CD4-positive, alpha-beta T cell treated with Interleukin-15 for 1 hour (primary cell): ENCODE measurements around the gene SUN5.
"Not testable (repeated sequence)": the region's sequence is repeated elsewhere in the genome, so short reads cannot be mapped to it uniquely, and the experiment has no call there.

ENCODE experiments used
- DNase-seq: peaks from one replicate; pipeline ENCODE4 v3.0.0-alpha.2; 2020

The SUN5 gene, protein sequence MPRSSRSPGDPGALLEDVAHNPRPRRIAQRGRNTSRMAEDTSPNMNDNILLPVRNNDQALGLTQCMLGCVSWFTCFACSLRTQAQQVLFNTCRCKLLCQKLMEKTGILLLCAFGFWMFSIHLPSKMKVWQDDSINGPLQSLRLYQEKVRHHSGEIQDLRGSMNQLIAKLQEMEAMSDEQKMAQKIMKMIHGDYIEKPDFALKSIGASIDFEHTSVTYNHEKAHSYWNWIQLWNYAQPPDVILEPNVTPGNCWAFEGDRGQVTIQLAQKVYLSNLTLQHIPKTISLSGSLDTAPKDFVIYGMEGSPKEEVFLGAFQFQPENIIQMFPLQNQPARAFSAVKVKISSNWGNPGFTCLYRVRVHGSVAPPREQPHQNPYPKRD

DNA sequence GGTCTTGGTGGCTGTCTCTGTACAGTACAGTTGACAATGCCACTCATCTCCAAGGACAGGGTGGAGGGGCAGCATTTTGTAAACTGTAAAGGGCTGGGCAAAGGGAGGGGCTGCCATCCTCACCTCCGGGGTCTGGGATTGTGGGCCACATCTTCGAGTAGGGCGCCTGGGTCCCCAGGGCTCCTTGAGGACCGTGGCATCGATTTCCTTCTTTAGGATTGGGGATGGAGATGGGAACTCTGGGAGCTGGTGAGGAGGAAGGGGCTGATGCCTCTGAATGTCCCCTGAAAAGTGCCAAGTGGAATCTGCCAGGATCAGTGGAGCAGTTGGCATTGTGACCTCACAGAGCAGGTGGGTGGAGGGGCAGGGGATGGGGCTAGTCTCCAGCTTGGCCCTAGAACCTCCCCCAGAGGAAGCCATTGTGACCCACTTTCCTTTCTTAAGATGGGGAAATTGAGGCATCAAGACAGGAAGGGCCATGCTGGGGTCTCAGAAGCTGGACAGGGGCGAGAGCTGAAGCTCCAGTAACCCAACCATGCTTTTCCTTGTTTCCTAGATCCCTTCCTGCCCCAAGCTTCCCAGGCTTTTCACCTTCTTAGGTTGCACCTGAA is at the start of gene SUN5:
TSS of gene SUN5 (minus strand) at position 293 of the 611 bp plus-strand sequence. CDS start at position 200, 93 bp downstream.
- no peak for DNase-seq

DNA sequence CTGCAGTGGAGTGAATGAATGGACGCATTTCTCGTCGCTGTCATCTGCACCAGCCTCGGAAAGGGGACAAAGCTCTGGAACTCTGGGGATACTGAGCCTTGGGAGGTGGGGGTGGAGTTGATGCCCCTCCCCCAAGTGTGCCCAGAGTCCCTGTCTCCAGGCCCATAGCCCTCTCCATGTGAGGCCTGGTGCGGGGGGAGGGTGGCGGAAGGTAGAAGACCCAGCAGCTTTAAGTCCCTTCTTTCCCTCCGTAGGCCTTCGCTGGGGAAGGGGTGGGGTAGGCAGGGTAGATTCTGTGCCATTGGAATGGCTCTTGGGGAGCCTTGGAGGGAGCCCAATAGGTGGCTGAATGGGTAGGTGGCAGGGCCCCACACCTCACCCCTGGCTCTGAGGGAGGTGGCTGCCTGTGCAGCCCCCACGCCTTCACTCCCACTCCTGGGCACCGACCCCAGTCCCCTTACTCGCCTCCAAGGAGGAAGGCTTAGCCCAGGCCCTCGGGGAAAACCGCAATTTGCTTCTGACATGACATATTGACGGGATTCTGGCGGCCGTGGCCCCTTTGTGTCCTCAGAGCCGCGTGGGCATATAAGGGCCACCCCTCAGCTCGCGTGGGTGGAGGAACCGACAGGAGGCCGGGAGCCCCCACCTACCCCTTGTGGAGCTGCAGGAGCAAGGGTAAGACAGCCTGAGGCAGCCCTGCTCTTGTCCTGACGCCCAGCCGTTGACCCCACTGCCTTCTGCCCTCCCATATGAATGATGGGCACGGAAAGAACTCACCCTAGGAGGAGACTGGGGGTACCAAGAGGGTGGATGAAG is 49.3 kb upstream of the SUN5 start, which contains the start of gene BPIFB3:
TSS of gene BPIFB3 (plus strand) at position 613 of the 816 bp plus-strand sequence. CDS start 1,533 bp downstream, outside the sequence.
- DNase-seq: no peak

DNA sequence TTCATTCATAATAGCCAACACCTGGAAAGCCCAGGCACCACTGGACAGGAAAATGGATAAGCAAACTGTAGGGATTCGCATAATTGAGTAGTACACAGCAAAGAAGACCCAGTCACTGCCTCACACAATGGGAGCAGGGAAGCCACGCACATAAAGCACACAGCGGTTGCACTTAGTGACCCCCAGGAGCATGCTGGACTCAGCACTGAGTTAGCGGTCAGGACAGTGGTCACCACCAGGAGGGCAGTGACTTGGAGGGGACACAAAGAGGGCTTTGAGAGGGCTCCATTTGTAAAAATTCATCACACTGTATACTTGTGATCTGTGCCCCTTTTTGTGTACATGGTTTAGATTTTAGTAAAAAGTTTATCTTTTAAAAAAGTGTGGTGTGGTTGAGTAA is 47.1 kb upstream of the SUN5 start:
- no peak for DNase-seq

DNA sequence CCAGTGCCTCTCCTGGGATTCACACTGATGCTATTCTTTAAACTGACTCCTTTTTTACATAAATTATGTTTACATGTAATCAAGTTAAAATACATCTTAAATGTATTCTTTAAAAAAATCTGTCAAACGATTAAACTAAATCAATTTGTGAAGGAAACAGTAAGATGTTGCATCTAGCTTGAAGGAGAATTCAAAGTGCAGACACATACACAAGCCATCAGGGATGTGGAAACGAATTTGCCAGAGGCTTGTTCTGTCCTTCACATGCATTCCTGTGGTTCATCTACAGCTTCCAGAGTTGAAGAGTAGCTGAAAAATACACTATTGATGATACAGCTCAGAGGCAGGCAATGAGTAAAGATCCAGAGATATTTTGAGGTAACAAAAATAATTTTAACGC is 42.2 kb upstream of the SUN5 start:
- DNase-seq: no peak

DNA sequence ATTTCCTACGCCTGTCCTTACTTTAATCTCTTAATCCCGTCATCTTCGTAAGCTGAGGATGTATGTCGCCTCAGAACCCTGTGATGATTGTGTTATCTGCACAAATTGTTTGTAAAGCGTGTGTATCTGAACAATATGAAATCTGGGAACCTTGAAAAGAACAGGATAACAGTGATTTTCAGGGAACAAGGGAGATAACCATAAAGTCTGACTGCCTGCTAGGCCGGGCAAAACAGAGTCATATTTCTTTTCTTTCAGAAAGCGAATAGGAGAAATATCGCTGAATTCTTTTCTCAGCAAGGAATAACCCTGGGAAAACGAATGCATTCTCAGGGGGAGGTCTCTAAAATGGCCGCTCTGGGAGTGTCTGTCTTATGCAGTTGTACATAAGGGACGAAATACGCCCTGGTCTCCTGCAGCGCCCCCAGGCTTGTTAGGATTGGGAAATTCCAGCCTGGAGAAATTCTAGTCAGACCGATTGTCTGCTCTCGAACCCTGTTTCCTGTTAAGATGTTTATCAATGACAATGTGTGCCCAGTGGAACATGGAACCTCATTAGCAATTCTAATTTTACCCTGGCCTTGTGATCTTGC is 41.0 kb upstream of the SUN5 start:
- not testable (repeated sequence) for DNase-seq

DNA sequence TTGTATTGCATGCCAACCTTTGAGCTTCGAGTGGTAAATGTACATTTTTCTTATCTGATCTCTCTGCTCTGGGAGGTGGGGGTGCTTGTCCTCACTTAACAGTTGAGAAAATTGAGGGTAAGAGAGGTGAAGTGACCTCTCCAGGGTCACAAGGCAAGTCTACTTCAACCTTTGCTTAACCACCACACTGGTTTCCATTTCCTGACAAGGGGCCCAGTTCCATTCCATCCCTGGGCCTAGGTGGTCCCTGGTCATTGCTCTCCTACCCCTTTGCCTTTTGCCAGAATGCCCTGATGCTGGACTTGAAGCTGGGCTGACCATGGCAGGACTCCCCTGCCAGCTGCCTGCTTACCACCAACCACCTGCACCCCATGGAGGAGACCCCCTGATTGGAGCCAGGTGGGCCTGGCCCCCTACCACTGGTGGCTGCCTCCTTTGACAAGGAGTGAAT is 39.5 kb upstream of the SUN5 start:
- DNase-seq: no peak

DNA sequence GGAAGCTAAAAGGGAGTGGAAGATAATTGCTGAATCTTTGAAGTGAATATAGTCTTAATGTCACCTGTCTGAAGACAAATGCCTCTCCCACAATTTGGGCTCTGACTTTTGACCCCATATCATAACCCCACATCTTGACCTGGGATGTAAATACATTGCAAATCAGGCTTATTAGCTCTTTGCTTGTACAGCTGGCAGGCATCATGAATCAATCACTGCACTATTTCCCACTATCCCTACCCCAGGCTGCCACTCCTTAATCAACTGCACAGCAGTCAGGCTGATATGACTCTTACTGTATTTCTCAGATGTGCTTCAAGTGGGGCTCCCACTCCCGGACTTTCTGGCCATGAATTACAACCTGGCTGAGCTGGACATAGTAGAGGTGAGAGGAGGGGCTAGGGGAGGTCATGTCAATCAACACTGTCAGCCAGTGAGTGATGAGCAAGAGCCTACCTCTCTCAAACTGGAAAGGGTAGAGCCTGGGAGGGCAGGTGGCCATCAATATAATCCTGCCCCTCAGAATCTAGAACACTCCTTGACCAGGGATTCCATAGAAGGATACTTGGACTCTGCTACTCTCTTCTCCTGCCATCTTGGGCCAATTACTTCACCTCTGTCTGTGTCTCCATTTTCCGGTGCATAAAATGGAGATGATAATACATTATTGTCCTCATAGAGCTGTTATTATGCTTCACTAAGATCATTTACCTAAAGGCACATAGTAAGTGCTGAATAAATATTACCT is 38.9 kb upstream of the SUN5 start:
- DNase-seq: no peak

DNA sequence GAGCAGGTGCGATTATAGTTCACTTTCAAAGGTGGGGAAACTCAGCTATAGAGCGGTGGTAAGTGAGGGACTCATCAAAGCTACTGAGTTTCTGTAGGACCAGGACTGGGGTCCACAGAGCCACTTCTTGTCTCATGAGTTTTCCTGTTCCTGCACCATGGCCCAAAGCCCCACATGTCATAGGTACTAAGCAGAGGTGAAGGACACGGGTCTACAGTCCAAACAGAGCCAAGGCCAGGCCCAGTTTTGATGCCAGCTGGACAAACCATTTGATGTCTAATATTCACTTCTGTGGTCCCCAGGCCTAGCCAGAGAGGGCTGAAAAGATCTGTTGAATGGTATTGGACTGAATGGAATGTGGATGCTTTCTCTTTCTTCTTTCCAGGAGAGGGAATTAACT is 38.2 kb upstream of the SUN5 start:
- DNase-seq: no peak

DNA sequence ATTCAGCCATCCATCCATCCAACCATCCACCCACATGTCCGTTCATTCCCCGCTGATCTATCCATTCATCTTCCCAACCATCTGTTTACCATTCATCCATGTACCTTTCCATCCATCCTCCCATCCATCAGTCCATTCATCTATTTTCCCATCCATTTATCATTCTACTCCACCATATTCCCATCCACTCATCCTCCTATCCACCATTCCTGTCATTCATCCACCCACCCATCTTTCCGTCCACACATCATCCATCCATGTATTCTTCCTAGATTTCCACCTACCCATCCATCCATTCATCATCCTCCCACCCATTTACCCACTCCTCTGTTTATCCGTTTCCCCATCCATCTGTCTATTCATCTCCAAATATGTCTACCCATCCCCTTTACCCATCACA is 34.0 kb upstream of the SUN5 start:
- no peak for DNase-seq

DNA sequence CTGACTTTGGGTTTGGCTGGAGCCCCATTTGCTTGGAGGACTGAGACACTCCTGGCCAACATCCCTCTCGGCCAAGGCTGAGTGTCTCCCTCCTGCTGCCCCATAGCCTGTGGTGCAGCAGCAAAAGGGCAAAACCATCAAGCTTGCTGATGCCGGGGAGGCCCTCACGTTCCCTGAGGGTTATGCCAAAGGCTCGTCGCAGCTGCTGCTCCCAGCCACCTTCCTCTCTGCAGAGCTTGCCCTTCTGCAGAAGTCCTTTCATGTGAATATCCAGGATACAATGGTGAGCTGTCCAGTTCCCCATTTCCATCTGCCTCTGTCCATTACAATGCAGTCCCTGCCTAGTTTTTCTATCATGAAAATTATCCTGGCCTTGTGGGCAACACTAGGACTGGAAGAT is 33.2 kb upstream of the SUN5 start:
- DNase-seq: no peak

DNA sequence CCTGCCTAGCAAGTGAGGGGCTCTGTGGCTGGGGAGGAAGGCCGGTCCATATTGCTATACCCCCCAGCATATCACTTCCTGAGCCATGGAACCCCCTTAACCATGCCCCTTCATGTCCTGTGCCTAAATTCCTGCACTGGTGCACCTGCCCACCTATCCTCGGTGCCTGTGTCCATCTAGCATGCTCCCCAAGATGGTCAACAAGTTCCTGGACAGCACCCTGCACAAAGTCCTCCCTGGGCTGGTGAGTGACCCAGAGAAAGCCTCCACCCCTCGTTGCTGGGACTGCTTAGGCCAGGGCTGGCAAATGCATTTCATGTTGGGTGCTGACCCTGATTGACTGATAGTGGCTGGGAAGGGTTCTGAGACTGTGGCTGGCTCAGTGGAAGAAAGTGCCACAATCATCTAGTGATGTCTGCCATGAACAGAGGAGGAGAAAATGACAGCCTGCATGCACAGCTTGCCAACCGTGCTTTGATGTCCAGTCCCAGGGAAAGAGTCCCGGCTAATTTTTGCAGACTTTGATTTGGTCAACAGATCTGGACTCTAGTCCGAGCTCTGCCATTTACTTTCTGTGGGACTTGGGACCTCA is 30.8 kb upstream of the SUN5 start:
- DNase-seq: no peak

DNA sequence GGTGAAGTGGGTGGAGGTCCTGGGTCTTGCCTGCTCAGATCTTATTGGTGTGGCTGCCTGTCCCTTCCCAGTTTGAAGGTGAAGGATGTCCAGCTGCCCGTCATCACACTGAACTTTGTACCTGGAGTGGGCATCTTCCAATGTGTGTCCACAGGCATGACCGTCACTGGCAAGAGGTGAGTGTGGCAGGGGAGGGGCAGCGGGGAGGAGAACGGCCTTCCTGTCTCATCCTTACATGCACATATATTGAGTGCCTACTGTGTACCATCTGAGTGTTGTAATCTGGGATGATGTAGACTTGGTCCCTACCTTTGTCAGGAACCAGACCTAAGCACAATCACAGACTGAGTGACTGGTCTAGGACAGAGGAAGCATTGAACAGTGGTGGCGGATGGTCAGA is 29.9 kb upstream of the SUN5 start:
- DNase-seq: no peak

DNA sequence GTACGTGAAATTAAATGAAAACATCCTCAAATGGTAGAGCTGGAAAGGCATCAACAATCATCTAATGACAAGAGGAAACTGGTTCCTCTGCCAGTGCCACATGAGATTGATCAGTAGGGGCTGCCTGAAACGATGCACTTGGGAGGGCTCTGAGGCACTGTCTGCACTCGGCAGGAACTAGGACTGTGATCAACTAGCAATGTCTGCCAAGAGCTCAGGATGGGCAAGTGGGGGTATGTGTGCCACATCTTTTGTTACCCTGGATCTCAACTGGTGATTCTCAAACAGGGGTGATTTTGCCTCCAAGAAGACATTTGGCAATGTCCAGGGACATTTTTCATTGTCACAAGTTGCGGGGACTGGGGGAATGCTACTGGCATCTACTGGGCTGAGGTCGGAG is 29.1 kb upstream of the SUN5 start:
- DNase-seq: no peak

DNA sequence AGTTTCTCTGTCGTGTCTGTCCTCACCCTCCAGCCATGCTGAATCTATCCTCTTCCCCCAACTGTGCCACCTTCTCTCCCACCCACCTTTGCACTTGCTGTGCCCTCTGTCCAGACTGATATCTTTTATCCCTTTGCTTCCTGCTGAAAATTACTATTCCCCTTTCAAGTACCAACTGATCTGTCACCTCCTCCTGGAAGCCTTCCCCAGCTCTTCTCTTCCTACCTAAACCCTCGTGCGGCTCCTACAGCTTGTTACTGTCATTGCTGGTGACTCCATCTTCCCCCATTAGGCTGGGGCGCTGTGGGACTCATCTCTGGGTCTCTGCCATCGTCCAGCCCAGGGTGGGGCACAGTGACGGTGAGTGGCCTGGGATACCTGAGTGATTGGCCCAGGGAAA is 28.3 kb upstream of the SUN5 start:
- DNase-seq: no peak

DNA sequence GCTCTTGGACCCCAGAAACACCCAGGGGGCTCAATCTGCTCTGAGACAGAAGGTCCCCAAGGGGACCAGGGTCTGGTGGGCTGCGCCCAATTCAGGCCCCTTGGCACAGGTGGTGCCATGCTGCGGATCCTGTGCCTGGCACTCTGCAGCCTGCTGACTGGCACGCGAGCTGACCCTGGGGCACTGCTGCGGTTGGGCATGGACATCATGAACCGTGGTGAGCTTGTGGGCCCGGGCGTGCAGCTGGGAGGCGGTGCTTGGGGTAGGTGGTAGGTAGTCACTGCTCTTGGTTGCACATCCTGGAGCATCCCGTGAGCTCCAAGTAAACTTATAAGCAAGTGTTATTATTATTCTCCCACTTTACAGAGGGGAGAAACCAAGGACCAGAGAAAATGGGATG is 27.3 kb upstream of the SUN5 start, which contains the start of gene BPIFB6:
TSS of gene BPIFB6 (plus strand) at position 118 of the 400 bp plus-strand sequence. CDS start at position 118, 0 bp downstream.
- no peak for DNase-seq

DNA sequence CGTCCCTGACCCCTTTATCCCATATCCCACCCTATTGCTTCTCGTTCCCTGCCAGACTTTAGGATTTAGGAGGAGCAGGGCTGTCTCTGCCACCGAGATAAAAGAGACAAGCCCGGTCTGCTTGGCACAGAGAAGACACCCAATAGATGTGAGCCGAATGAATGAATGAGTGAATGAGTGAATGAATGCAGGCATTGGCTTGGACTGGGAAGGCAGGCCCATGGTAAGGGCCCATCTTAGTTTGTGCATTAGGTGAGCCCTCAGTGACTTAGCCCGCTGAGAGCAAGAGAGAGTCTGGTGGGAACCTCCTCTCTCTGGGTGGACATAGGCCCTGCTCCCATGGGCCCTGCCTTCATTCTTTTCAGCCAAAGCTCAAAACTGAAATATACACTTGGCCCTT is 26.3 kb upstream of the SUN5 start:
- DNase-seq: no peak

DNA sequence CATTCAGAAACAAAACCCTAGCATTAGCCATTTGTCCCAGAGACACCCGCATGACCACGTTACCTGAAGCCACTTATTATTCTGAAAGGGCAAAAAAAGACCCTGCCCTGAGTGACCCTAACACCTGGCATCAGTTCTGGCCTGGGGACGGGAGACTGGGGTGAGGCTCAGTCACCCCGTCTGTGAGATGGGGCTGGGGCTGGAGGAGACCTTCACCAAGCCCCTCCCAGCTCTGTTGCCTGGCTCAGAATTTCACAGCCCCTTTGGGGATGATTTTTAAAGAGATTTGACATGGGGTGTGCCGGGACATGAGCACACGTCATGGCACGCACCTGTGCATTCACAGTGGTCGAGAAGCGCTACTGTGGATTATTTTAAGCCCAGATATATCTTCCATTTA is 25.8 kb upstream of the SUN5 start:
- no peak for DNase-seq

DNA sequence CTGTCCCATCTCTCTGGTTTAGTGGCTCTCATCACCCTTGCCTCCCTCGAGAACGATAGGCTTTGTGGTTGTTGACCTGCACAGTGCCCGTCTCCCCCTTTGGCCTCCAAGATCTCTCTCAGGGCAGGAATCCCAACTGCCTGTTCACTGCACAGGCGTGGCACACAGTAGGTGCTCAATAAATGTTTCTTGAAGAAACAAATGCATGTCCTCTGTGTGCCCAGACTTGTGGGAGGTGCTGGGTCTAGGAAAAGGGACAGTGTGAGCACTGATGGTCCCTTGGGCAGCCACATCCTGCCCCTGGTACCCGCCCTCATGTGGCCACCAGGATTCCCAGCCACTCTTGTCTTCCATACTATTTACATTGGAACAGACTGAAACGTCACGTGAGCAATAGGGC is 24.6 kb upstream of the SUN5 start:
- DNase-seq: no peak

DNA sequence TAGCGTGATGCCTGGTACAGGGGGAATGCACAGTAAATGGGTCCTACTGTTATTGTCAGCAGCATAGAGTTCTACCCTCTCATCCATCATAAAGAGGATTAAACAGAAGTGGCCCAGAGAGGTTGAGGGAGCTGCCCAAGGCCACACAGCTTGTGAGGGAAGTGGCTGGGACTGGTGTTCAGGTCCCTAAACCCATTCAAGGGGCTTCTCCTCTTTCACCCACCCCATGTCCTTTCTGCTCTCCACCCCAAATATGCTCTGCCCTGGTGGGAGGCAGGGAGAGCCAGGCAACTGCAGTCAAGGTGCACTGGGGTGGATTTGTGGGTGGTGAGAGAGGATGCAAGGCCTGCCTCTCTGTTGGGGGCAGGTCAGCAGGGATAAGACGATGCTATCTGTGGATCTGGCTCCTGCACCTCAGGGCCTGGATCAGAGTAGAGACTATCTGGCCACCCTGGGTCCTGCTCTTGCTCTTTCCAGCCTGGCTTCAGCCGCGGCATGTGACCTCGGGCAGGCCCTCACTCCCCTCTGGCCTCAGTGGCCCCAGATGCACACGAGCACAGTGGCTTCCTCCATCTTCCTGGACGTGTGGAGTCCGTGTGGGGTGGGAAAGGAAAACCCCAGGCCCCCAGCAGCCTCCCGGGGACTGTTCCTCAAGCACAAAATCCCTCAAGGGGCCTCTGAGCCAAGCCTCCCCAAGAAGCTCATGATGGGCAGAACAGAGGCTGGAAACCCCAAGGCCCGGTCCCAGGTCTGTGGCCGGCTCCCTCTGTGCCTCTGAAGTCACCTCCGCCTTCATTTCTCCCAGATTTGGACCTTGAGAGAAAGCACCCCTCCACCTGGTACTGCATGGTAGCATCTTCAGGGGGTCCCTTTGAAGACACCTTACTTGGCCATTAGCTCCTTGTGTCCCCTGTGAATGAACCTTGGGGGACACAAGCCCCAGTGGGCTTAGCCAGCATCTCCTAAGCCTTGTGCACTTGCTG is 23.8 kb upstream of the SUN5 start:
- no peak for DNase-seq
